Cardiac fibroblast (primary cell): ENCODE results near the gene ADPRH.
A peak's percentile ranks its signal among the peaks of the same experiment; 100 is the strongest.
"Not testable (repeated sequence)": the region's sequence is repeated elsewhere in the genome, so short reads cannot be mapped to it uniquely, and the experiment has no call there.

Experiments
- DNase-seq, 2 donors: peaks; one replicate each; pipeline versions ENCODE4 v3.0.0 to v3.0.0-alpha.2; 2010; ENCODE audit warnings: low read depth in 2 of 2
- H3K4me3 ChIP-seq, 2 donors: replicated peaks in 1 of 2; 1 replicate in 1 of 2; 2 replicates in 1 of 2; pipeline ENCODE4 v1.5.1; 2011; ENCODE audit warnings: low read depth in 2 of 2, low read length in 2 of 2, mild to moderate bottlenecking in 2 of 2, moderate library complexity in 1 of 2
- CTCF ChIP-seq: IDR thresholded peaks from one replicate; pipeline ENCODE4 v1.5.1; 2011; ENCODE audit warnings: low read depth, mild to moderate bottlenecking, low read length, inconsistent platforms

ADPRH gene

DNA sequence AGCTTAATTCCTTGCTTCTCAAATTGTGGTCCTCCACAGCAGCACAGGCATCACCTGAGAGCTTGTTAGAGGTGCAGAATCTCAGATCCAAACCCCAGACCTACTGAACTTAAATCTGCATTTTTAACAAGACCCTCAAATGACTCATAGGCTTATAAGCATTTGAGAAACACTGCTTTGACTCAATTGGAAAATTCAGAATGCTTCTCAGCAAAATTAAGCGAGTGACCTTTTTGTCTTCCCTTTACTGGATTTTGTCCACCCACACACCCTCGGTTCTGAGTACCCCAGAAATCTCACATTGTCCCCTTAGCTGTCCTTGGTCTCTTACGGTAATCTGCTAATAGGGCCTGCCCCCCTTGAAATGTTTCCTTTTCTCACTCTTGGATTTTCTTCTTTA, 37.7 kb upstream of the ADPRH start:
- TF ChIP-seq CTCF, result no peak
- H3K4me3 ChIP-seq, result no peak overlapping the region
- DNase-seq, result no peak

DNA sequence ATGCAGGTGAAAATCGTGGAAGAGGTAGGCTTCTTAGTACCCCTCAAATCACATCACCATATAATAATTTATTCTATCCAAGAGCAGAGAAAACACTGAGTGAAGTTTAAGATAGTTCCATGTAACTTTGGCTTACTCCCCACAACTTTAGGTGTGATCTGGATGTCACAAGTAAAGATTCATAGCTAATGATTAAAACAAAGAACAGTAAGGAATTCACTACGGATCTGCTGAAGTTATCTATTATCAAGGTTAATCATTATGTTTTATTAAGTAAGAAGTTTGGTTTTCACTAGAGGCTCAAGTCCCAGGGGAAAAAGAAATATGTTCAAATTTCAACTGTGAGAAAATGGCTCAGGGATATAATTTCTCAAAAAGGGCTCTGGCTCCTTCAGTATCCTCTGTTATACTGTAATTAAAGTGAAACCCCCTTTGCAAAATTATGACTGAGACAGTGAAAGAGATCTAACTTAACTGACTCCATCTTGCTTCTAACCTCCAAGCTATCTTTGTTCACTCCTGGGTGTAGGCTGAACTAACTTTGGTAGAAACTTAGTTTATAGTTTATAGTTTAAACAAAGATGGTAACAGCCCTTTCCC, 37.0 kb upstream of the ADPRH start:
- no peak overlapping the region for H3K4me3 ChIP-seq
- TF ChIP-seq CTCF, result no peak
- DNase-seq, result no peak

DNA sequence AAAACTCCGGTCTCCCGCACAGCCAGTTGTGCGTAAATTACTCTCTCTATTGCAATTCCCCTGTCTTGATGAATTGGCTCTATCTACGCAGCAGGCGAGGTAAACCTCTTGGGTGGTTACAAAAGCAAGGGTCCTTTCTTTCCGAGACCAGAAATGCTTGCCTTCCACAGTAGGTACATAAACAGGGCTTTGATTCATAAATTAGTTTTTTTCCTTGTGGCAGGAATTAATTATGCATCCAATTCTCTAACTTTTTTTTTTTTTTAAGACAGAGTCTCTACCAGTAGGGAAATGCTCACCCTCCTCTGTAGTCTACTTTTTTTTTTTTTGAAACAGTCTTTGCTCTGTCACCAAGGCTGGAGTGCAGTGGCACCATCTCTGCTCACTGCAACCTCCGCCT, 36.1 kb upstream of the ADPRH start:
- peak; percentile 0 for TF ChIP-seq CTCF
- no peak overlapping the region for H3K4me3 ChIP-seq
- DNase-seq, result no peak

- H3K4me3 ChIP-seq, result no peak overlapping the region
- no peak for DNase-seq
- no peak for TF ChIP-seq CTCF
Observed at GRCh38 chr3:119547227-119547626, 32.1 kb upstream of the ADPRH start.

DNA sequence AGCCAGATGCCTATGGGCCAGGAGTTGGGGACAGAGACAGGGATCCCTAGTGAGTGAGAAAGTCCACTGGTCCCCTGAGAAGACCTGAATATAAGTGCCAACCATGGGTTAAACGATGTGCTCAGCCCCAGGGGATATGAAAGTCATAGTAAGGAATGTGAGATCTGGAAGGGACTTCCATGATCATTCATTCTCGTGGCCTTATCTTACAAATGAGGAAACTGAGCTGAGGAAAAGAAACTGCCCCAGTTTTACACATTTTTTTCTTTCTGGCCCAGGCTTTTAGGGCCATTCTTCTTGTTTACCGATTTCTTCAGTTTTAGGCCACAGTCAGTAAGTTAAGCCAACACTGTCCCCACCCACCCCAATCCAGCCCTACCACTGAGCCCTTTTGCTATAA, 31.0 kb upstream of the ADPRH start:
- H3K4me3 ChIP-seq, result no peak overlapping the region
- TF ChIP-seq CTCF, result no peak
- DNase-seq, result peak in 1 of 2 donors; percentile 6

- no peak for DNase-seq
- H3K4me3 ChIP-seq, result no peak overlapping the region
- TF ChIP-seq CTCF, result no peak
Observed at GRCh38 chr3:119550192-119550910, 28.9 kb upstream of the ADPRH start.

- no peak for TF ChIP-seq CTCF
- DNase-seq, result no peak
- H3K4me3 ChIP-seq, result no peak overlapping the region
Observed at GRCh38 chr3:119551598-119551997, 27.7 kb upstream of the ADPRH start.

- not testable (repeated sequence) for DNase-seq, H3K4me3 ChIP-seq
Observed at GRCh38 chr3:119552928-119553327, 26.4 kb upstream of the ADPRH start.
